Endodermal cell (in vitro differentiated cells): ENCODE measurements around the gene STX11. TPM values are rescaled to one million over a fixed set of nuclear protein-coding genes. Genes with fewer than 3 reads are reported as not detected.
A peak's percentile ranks its signal among the peaks of the same experiment; 100 is the strongest.

ENCODE experiments used
- DNase-seq: peaks from one replicate; pipeline ENCODE4 v3.0.0-alpha.2; 2017
- H3K27ac ChIP-seq: 2 replicates; pipeline ENCODE4 v1.5.1; 2013; ENCODE audit warnings: mild to moderate bottlenecking, low read depth, low read length, moderate library complexity
- H3K27me3 ChIP-seq: 2 replicates; pipeline ENCODE4 v1.6.1; 2013; ENCODE audit warnings: mild to moderate bottlenecking, low read length, moderate library complexity; ENCODE audit not compliant: insufficient read depth, control insufficient read depth, poor library complexity, severe bottlenecking
- H3K36me3 ChIP-seq: 2 replicates; pipeline ENCODE4 v1.7.0; 2013; ENCODE audit warnings: mild to moderate bottlenecking, low read length, moderate library complexity; ENCODE audit not compliant: control insufficient read depth, insufficient read depth
- H3K4me1 ChIP-seq: one replicate; pipeline ENCODE4 v1.7.0; 2013; ENCODE audit warnings: low read length; ENCODE audit not compliant: control insufficient read depth, insufficient read depth
- H3K4me3 ChIP-seq: 2 replicates; pipeline ENCODE4 v1.5.1; 2013; ENCODE audit warnings: mild to moderate bottlenecking, low read length, moderate library complexity
- H3K9ac ChIP-seq: 2 replicates; pipeline ENCODE4 v1.6.1; 2013; ENCODE audit warnings: mild to moderate bottlenecking, low read length, moderate library complexity; ENCODE audit not compliant: poor library complexity, severe bottlenecking; ENCODE audit errors: extremely low read depth
- H3K9me3 ChIP-seq: 2 replicates; pipeline ENCODE4 v1.6.1; 2013; ENCODE audit warnings: mild to moderate bottlenecking, low read length, moderate library complexity; ENCODE audit not compliant: control insufficient read depth
- H3K27ac Mint-ChIP-seq: 2 replicates; pipeline ENCODE4 v1.8.0; 2020; ENCODE audit warnings: mixed read lengths
- H3K27me3 Mint-ChIP-seq: 2 replicates; pipeline ENCODE4 v1.8.0; 2021; ENCODE audit warnings: mild to moderate bottlenecking, mixed read lengths; ENCODE audit not compliant: insufficient read depth
- H3K36me3 Mint-ChIP-seq: 2 replicates; pipeline ENCODE4 v1.8.0; 2020; ENCODE audit warnings: low read depth, mixed read lengths
- H3K4me1 Mint-ChIP-seq: 2 replicates; pipeline ENCODE4 v1.8.0; 2020; ENCODE audit warnings: mixed read lengths
- H3K4me3 Mint-ChIP-seq: 2 replicates; pipeline ENCODE4 v1.8.0; 2020; ENCODE audit warnings: mild to moderate bottlenecking, moderate library complexity, mixed read lengths
- H3K9me3 Mint-ChIP-seq: 2 replicates; pipeline ENCODE4 v1.8.0; 2020; ENCODE audit warnings: mild to moderate bottlenecking, mixed read lengths
- CTCF ChIP-seq: fragments of 200-600 bp; sonication (generic); conservative IDR thresholded peaks from 2 replicates; pipeline ENCODE4 v1.5.0; 2021; ENCODE audit warnings: antibody characterized with exemption, mild to moderate bottlenecking
- WGBS, 2 experiments: methylation state at CpG; one replicate each; pipeline versions ENCODE4 v1.1.5 to v1.1.7; 2013; ENCODE audit warnings: missing lambda C conversion rate in 2 of 2, mixed read lengths in 1 of 2; ENCODE audit not compliant: insufficient coverage in 1 of 2, insufficient read length in 1 of 2; 5-methylcytosine and 5-hydroxymethylcytosine counted together
- total RNA-seq, 2 donors: library from RNA; stranded (reverse); fragmentation: NEBNext Ultra II Directional in 1 of 2; extraction: Animal tissue kit (Norgen Biotek cat#: 25700) in 1 of 2; gene quantifications; 2 replicates in 1 of 2; 3 replicates in 1 of 2; pipeline ENCODE4 v1.2.1, GENCODE V29; 2021

The STX11 gene
- total RNA-seq, 2 donors from 2014 or later: 0.29 TPM; not detected in 1

GRCh38 chr6:144214029-144214428 is 63.7 kb downstream of the STX11 start:
- H3K36me3 Mint-ChIP-seq: no peaks in the 10 kb centered on the region
- no peak overlapping the region for H3K27ac Mint-ChIP-seq
- H3K27me3 ChIP-seq: peaks cover 4% of the 10 kb centered on the region
- H3K9me3 Mint-ChIP-seq: peaks cover 12% of the 10 kb centered on the region
- WGBS, 2 experiments: 98 to 100% methylated on average over 1 to 2 of the region's 2 CpGs
- H3K27me3 Mint-ChIP-seq: peaks cover 28% of the 10 kb centered on the region
- H3K9me3 ChIP-seq: peaks cover 6% of the 10 kb centered on the region
- TF ChIP-seq CTCF: no peak
- no peak overlapping the region for H3K9ac ChIP-seq
- H3K36me3 ChIP-seq: no peaks in the 10 kb centered on the region
- H3K4me3 Mint-ChIP-seq: no peak overlapping the region
- H3K27ac ChIP-seq: no peak overlapping the region
- no peaks in the 10 kb centered on the region for H3K4me1 ChIP-seq
- no peak for DNase-seq
- no peak overlapping the region for H3K4me3 ChIP-seq
- peaks cover 10% of the 10 kb centered on the region for H3K4me1 Mint-ChIP-seq

- WGBS, 2 experiments: 91 to 98% methylated on average over 5 to 16 of the region's 16 CpGs
- Histone ChIP-seq H3K9me3 (peaks cover 6% of the 10 kb centered on the region), H3K36me3 (no peaks in the 10 kb centered on the region), H3K4me1 (no peaks in the 10 kb centered on the region), H3K27me3 (no peaks in the 10 kb centered on the region), H3K4me3 (no peak overlapping the region), H3K9ac (no peak overlapping the region), H3K27ac (no peak overlapping the region)
- Mint-ChIP-seq H3K9me3 (peaks cover 12% of the 10 kb centered on the region), H3K27ac (no peak overlapping the region), H3K27me3 (peaks cover 22% of the 10 kb centered on the region), H3K36me3 (no peaks in the 10 kb centered on the region), H3K4me3 (peak overlapping the region; percentile 86), H3K4me1 (peaks cover 10% of the 10 kb centered on the region)
- no peak for DNase-seq
- TF ChIP-seq CTCF: no peak
Measured at GRCh38 chr6:144214622-144215401, 64.5 kb downstream of the STX11 start.

GRCh38 chr6:144215402-144215931 is 65.2 kb downstream of the STX11 start:
- WGBS, 2 experiments: 73 to 76% methylated on average over 5 to 10 of the region's 10 CpGs
- Histone ChIP-seq H3K9me3 (peaks cover 6% of the 10 kb centered on the region), H3K27ac (peak overlapping the region; percentile 91), H3K9ac (peak overlapping the region; percentile 35), H3K4me3 (peak overlapping the region; percentile 85), H3K4me1 (no peaks in the 10 kb centered on the region), H3K27me3 (no peaks in the 10 kb centered on the region), H3K36me3 (no peaks in the 10 kb centered on the region)
- DNase-seq: peak; percentile 52
- no peak for TF ChIP-seq CTCF
- Mint-ChIP-seq H3K4me3 (peak overlapping the region; percentile 86), H3K4me1 (peaks cover 10% of the 10 kb centered on the region), H3K27ac (peak overlapping the region; percentile 94), H3K27me3 (peaks cover 17% of the 10 kb centered on the region), H3K36me3 (no peaks in the 10 kb centered on the region), H3K9me3 (peaks cover 12% of the 10 kb centered on the region)
